H7 (cell line): Measurements from ENCODE around the gene UCHL1. TPM values are rescaled to one million over a fixed set of nuclear protein-coding genes. Genes with fewer than 3 reads are reported as not detected.
"Not testable (repeated sequence)": the region's sequence is repeated elsewhere in the genome, so short reads cannot be mapped to it uniquely, and the experiment has no call there.

Source experiments
- DNase-seq: peaks from one replicate; pipeline ENCODE4 v3.0.0; 2012
- H3K27me3 ChIP-seq: 2 replicates; pipeline ENCODE4 v1.6.0; 2011; ENCODE audit warnings: mild to moderate bottlenecking, low read length; ENCODE audit not compliant: control insufficient read depth, insufficient read depth
- H3K36me3 ChIP-seq: replicated peaks from 2 replicates; pipeline ENCODE4 v1.5.1; 2011; ENCODE audit warnings: low read length; ENCODE audit not compliant: control insufficient read depth, insufficient read depth
- H3K4me3 ChIP-seq: 2 replicates; pipeline ENCODE4 v1.5.1; 2011; ENCODE audit warnings: low read depth, mild to moderate bottlenecking, control low read depth, low read length, moderate library complexity; ENCODE audit not compliant: insufficient read depth
- total RNA-seq: library from RNA; depleted of rRNA; stranded (reverse); fragments of >200 nt; shearing (Covaris generic); gene quantifications from 2 replicates; pipeline ENCODE4 v1.2.3, GENCODE V29; 2014

UCHL1 gene
- total RNA-seq, 1 experiment from 2014 or later = 1,354 TPM

DNA sequence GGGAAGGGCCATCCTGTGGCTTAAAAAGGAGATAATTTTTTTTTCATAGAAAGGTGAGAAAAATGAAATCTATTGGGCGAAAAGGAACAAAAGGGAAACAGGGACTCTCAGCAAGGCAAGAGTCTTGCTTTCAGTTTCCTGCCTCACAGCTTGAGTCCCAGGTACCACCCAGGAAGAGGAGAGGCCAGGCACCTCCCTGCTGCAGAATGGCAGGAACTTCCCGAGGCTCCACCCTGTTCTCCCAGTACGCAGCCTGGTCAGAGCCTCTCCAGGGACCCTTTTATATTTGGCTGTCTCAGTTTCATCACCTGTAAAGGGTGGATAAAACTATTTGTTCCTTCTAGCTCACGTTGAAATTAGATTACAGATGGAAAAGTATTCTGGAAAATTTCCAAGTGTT, 33.8 kb downstream of the UCHL1 start:
- Histone ChIP-seq H3K4me3 (no peak overlapping the region), H3K27me3 (no peaks in the 10 kb centered on the region), H3K36me3 (no peaks in the 10 kb centered on the region)
- DNase-seq = no peak

- no peaks in the 10 kb centered on the region for H3K27me3 ChIP-seq
- H3K4me3 ChIP-seq = no peak overlapping the region
- DNase-seq = no peak
- H3K36me3 ChIP-seq = no peaks in the 10 kb centered on the region
Measured at GRCh38 chr4:41294445-41295062, 37.8 kb downstream of the UCHL1 start.

GRCh38 chr4:41296995-41297394, 40.3 kb downstream of the UCHL1 start:
- Histone ChIP-seq H3K27me3 (no peaks in the 10 kb centered on the region), H3K36me3 (no peaks in the 10 kb centered on the region), H3K4me3 (no peak overlapping the region)
- DNase-seq = no peak

DNA sequence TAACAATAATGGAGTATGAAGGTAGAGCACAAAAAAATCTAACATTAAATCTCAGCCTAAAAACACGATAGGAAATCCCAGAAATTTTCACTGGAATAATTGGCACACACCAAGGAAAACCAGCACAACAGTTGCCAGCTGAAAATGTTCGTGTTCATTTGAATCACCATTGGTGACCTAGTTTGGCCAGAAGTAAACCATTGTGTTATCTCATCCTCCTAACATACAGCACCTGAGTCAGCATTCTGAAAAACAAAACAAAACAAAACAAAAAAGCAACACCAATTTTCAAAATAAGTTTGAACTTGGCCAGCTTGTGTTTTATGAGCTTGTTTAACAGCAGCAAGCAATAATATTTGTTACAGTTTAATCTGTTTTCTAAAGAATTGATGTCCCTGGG, 41.1 kb downstream of the UCHL1 start:
- no peak for DNase-seq
- no peak overlapping the region for H3K4me3 ChIP-seq
- no peaks in the 10 kb centered on the region for H3K27me3 ChIP-seq
- no peaks in the 10 kb centered on the region for H3K36me3 ChIP-seq

DNA sequence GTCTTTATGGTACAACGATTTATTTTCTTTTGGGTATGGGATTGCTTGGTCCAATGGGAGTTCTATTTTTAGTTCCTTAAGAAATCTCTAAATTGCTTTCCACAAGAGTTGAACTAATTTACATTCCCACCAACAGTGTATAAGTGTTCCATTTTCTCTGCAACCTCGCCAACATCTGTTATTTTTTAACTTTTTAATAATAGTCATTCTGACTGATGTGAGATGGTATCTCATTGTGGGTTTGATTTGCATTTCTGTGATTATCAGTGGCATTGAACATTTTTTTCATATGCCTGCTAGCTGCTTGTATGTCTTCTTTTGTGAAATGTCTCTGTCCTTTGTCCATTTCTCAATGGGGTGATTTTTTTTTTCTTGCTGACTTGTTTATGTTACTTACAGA, 42.8 kb downstream of the UCHL1 start:
- no peaks in the 10 kb centered on the region for H3K27me3 ChIP-seq

GRCh38 chr4:41301137-41301536, 44.4 kb downstream of the UCHL1 start:
- Histone ChIP-seq H3K27me3 (no peaks in the 10 kb centered on the region), H3K4me3 (no peak overlapping the region), H3K36me3 (no peaks in the 10 kb centered on the region)
- no peak for DNase-seq

More for the DNA sequence above, 42.8 kb downstream of the UCHL1 start:
- DNase-seq = no peak
- no peaks in the 10 kb centered on the region for H3K36me3 ChIP-seq
- no peak overlapping the region for H3K4me3 ChIP-seq

GRCh38 chr4:41303372-41304118, 46.8 kb downstream of the UCHL1 start:
- Histone ChIP-seq H3K4me3 (no peak overlapping the region), H3K27me3 (no peaks in the 10 kb centered on the region), H3K36me3 (no peaks in the 10 kb centered on the region)
- DNase-seq = no peak

GRCh38 chr4:41304221-41304620, 47.5 kb downstream of the UCHL1 start:
- no peaks in the 10 kb centered on the region for H3K36me3 ChIP-seq
- H3K27me3 ChIP-seq = no peaks in the 10 kb centered on the region
- no peak for DNase-seq
- no peak overlapping the region for H3K4me3 ChIP-seq

GRCh38 chr4:41305476-41305875, 48.7 kb downstream of the UCHL1 start:
- Histone ChIP-seq H3K27me3 (no peaks in the 10 kb centered on the region), H3K4me3 (no peak overlapping the region), H3K36me3 (no peaks in the 10 kb centered on the region)
- DNase-seq = no peak

DNA sequence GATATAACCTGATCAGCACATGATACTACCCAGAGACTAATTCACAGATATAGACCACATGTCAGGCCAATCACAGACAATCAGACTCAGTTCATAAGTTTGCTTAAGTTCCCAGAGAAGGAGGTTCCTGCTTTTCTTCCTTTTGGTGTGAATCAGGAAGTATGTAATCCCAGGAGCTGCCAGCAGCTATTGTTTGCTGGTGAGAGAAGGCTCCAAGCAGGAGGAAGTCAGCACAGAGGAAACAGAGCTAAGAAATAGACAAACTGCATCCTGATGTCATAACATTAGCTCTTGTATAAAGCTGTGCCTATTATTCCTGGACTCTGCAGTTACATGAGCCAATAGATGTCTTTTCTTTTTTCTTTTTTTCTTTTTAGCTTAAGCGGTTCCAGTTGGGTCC, 50.9 kb downstream of the UCHL1 start:
- no peaks in the 10 kb centered on the region for H3K27me3 ChIP-seq
- H3K4me3 ChIP-seq = no peak overlapping the region
- DNase-seq = no peak
- no peaks in the 10 kb centered on the region for H3K36me3 ChIP-seq

GRCh38 chr4:41308398-41308797, 51.7 kb downstream of the UCHL1 start:
- DNase-seq = no peak
- no peaks in the 10 kb centered on the region for H3K36me3 ChIP-seq
- no peak overlapping the region for H3K4me3 ChIP-seq
- no peaks in the 10 kb centered on the region for H3K27me3 ChIP-seq

DNA sequence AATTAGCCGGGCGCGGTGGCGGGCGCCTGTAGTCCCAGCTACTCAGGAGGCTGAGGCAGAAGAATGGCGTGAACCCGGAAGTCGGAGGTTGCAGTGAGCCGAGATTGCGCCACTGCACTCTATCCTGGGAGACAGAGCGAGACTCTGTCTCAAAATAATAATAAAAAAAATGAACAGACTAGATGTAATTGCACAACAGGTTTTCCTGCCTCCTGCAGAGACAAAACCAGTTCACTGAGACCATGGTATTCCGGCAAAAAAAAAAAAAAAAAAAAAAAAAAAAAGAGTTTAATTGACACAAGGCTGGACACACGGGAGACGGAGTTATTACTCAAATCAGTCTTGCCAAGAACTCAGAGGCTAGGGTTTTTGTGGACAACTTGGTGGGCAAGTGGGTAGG, 58.7 kb downstream of the UCHL1 start:
- DNase-seq, H3K36me3 ChIP-seq, H3K27me3 ChIP-seq, H3K4me3 ChIP-seq: not testable (repeated sequence)

GRCh38 chr4:41315862-41316261, 59.1 kb downstream of the UCHL1 start:
- no peak for DNase-seq
- H3K27me3 ChIP-seq = no peaks in the 10 kb centered on the region
- no peaks in the 10 kb centered on the region for H3K36me3 ChIP-seq
- no peak overlapping the region for H3K4me3 ChIP-seq
